ENCODE data around the gene GIPC3. TPM values are rescaled to one million over a fixed set of nuclear protein-coding genes. Genes with fewer than 3 reads are reported as not detected.
"Not testable (repeated sequence)": the region's sequence is repeated elsewhere in the genome, so short reads cannot be mapped to it uniquely, and the experiment has no call there.

Gene GIPC3
- total RNA-seq, 1 donor from 2014 or later = 0.31 TPM

DNA sequence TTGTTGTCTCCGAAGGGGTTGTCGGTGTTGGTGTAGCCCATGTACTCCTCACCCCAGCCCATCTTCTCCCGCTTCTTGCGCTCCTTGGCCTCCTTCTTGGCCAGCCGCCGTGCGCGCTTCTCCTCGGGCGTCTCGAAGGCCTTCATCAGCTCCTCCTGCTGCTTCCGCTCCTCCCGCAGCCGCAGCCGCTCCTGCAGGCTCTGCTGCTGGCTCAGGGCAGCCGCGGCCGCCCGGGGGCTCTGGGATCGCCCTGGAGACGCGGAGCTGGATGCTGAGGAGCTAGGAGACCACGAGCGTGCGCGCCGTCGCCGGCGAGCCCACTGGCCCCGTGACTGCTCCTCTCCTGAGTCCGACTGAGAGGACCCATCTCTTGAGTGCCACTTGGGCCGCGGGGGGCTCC lies 38.4 kb downstream of the GIPC3 start:
- no peak overlapping the region for H3K27ac Mint-ChIP-seq
- H3K4me3 Mint-ChIP-seq = peak overlapping the region; percentile 71
- DNase-seq (ENCODE audit: low spot score) = no peak
- no peaks in the 10 kb centered on the region for H3K9me3 Mint-ChIP-seq
- H3K27me3 Mint-ChIP-seq (ENCODE audit: insufficient read depth) = no peaks in the 10 kb centered on the region
- intact Hi-C loops (cut with micrococcal nuclease) = loop anchor here (10.0 kb wide), 1 partner anchor 1199 kb away; the partner anchor contains the start of gene TIMM13
- peaks cover 3% of the 10 kb centered on the region for H3K36me3 Mint-ChIP-seq (ENCODE audit: low read depth)
- H3K4me1 Mint-ChIP-seq (ENCODE audit: low read depth) = peaks cover 13% of the 10 kb centered on the region

DNA sequence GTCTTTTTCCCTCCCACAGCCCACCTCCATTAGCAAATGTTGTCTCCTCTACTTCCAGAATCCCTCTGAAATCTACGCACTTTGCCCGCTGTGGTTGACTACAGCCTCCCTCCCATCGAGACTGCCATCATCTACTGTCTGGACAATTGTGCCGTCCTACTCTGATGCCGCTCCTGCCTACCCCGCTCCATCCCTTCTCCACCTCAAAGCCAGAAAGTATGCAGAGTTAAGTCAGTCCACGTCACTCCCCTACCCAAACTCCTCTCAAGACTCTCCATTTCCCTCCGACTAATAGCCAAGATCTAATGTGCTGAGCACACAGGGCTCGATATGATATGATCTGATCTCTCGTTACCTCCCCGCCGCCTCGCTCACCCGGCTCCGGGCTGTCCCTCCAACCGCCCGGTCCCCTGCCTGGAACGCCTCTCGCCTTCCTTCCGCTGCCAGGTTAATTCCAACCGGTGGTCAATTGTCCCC lies 40.8 kb downstream of the GIPC3 start:
- intact Hi-C loops (cut with micrococcal nuclease) = loop anchor here (2.0 to 10.0 kb wide), 4 partner anchors 346 to 1201 kb away; partner anchors contain the start of genes DAPK3, NCLN, TIMM13 and TNFAIP8L1
- no peak for DNase-seq (ENCODE audit: low spot score)
- H3K27ac Mint-ChIP-seq = peak overlapping the region; percentile 69

DNA sequence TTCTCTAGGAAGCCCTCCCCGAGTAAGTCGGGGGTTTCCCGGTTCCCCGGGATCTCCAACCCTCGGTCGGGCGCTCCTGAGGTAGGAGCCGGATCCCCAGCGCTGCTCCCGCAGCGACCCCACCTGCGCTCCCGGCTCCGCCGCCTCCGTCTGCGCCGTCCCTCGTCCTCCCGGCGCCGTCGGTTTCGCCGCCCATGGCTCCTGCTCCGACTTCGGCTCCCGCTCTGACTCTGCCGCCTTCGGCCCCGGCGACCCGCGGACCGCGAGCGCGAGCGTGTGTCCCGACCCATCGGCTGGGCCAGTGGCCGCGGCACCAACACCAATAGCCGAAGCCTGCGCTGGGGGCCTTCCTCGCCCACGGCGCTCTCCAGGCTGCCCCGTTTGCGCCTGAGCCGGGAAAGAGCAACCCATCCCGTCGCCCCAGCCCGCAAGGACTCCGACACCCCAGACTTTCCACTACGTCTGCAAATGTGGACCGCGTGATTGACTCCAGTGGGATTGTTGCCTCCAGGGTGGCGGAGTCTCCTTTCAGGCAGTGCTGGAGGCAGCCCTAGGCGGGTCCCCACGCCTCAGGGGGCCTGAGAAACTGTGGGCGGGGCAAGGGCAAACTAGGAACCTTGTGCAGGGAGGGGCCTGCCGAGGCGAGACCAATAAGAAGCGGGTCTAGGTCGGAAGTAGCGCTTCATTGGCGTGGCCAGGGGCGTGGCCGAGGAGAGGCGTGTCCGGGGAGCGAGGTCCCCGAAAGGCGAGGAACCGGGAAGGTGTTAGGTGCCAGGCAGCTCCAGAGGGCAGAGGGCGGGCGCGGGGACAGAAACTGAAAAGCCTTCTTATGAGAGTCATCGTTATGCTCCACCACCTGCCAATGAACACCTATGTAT lies 41.4 kb downstream of the GIPC3 start, which contains the start of gene CACTIN:
CACTIN (minus strand) TSS at position 318 of the 878 bp plus-strand sequence; CDS start at position 290, 28 bp downstream.
- intact Hi-C loops (cut with micrococcal nuclease) = loop anchor here (1.0 to 10.0 kb wide), 9 partner anchors 54 to 1202 kb away; partner anchors contain the start of genes DAPK3, FZR1, HMG20B and MFSD12
- H3K4me3 Mint-ChIP-seq = peak within 1 kb of the TSS; percentile 89
- H3K9me3 Mint-ChIP-seq = no peaks in the 10 kb centered on the region
- peaks cover 1% of the 10 kb centered on the region for H3K36me3 Mint-ChIP-seq (ENCODE audit: low read depth)
- peaks cover 13% of the 10 kb centered on the region for H3K4me1 Mint-ChIP-seq (ENCODE audit: low read depth)
- peak; percentile 98 for DNase-seq (ENCODE audit: low spot score)
- H3K27ac Mint-ChIP-seq = peak within 1 kb of the TSS; percentile 97
- H3K27me3 Mint-ChIP-seq (ENCODE audit: insufficient read depth) = no peaks in the 10 kb centered on the region

More for the DNA sequence above, 40.8 kb downstream of the GIPC3 start:
- Mint-ChIP-seq H3K27me3 (ENCODE audit: insufficient read depth) (no peaks in the 10 kb centered on the region), H3K4me3 (peak overlapping the region; percentile 89), H3K9me3 (no peaks in the 10 kb centered on the region), H3K36me3 (ENCODE audit: low read depth) (peaks cover 3% of the 10 kb centered on the region), H3K4me1 (ENCODE audit: low read depth) (peaks cover 13% of the 10 kb centered on the region)

DNA sequence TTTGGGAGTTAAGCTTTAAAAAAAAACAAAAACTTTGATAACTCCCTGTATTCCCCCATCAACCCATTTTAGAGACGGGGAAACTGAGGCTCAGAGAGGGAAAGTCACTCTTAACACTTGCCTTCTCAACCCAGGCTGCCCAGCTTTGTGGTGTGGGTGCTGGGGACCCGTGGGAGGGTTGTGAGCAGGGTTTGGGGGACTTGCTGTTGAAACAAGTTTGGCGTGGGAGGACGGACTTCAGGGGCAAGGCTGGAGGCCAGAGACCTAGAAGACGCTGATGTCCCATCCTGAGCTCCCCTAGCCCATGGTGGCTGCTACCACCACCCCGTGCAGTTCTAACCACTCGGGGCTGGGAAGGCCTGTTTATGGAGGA lies 42.1 kb downstream of the GIPC3 start:
- H3K27me3 Mint-ChIP-seq (ENCODE audit: insufficient read depth) = no peaks in the 10 kb centered on the region
- H3K4me1 Mint-ChIP-seq (ENCODE audit: low read depth) = peaks cover 13% of the 10 kb centered on the region
- intact Hi-C loops (cut with micrococcal nuclease) = loop anchor here (1.0 to 10.0 kb wide), 9 partner anchors 55 to 1203 kb away; partner anchors contain the start of genes DAPK3, FZR1, HMG20B and MFSD12
- H3K9me3 Mint-ChIP-seq = no peaks in the 10 kb centered on the region
- H3K4me3 Mint-ChIP-seq = peak overlapping the region; percentile 89
- no peak overlapping the region for H3K27ac Mint-ChIP-seq
- H3K36me3 Mint-ChIP-seq (ENCODE audit: low read depth) = no peaks in the 10 kb centered on the region
- no peak for DNase-seq (ENCODE audit: low spot score)

DNA sequence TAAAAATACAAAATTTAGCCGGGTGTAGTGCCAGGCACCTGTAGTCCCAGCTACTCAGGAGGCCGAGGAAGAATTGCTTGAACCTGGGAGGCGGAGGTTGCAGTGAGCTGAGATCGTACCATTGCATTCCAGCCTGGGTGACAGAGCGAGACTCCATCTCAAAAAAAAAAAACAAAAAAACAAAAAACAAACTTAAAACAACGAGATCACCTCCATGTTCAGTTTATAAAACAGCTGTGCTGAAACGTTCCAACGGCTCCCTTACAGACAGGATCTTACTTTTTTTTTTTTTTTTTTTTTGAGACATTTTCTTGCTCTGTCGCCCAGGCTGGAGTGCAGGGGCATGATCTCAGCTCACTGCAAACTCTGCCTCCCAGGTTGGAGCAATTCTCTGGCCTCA lies 43.5 kb downstream of the GIPC3 start:
- not testable (repeated sequence) for DNase-seq (ENCODE audit: low spot score); H3K9me3 Mint-ChIP-seq; H3K27ac Mint-ChIP-seq; H3K36me3 Mint-ChIP-seq (ENCODE audit: low read depth); H3K27me3 Mint-ChIP-seq (ENCODE audit: insufficient read depth); H3K4me3 Mint-ChIP-seq
- peaks cover 13% of the 10 kb centered on the region for H3K4me1 Mint-ChIP-seq (ENCODE audit: low read depth)
- intact Hi-C loops (cut with micrococcal nuclease) = loop anchor here (5.0 to 10.0 kb wide), 2 partner anchors 344 to 1204 kb away; partner anchors contain the start of genes DAPK3 and TIMM13

DNA sequence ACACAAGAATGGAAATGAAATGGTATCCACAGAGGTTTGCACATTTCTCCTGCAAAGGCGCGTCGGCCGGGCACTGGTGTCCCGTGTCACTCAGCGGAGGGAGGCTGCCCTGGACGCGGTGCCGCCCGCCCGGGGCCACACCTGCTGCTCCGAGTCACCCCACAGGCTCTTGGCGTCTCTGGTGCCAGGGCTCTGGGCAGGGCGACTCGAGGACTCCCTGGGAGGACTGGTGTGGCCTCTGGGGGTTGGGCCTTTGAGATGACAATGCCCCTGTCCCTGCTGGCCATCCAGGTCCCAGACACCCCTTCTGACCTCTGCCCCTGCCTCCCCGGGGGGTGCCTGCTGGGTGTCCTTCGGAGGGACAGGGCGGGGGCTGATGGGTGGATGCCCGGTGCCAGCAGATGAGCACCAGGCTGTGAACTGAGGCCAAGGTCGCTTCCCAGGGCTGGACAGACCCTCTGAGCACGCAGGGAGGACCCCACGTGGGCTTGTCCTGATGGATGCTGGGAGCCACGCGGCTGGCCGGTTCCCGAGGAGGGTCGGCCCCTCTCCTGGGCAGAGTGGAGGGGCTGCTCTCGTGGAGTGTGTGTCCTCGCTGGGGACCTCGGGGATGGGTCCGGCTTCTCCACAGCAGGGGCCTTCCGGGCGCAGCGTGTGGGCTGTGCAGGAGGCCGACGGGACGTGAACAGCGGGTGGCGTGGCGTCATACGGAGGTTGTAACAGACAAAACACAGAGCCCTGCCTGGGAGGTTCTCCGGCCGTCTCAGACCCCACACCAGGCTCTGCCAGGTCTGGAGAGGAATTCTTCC lies 46.0 kb downstream of the GIPC3 start:
- Mint-ChIP-seq H3K27ac (no peak overlapping the region), H3K4me1 (ENCODE audit: low read depth) (peaks cover 8% of the 10 kb centered on the region), H3K27me3 (ENCODE audit: insufficient read depth) (no peaks in the 10 kb centered on the region), H3K9me3 (no peaks in the 10 kb centered on the region), H3K4me3 (no peak overlapping the region), H3K36me3 (ENCODE audit: low read depth) (no peaks in the 10 kb centered on the region)
- intact Hi-C loops (cut with micrococcal nuclease) = no loop called here
- no peak for DNase-seq (ENCODE audit: low spot score)

DNA sequence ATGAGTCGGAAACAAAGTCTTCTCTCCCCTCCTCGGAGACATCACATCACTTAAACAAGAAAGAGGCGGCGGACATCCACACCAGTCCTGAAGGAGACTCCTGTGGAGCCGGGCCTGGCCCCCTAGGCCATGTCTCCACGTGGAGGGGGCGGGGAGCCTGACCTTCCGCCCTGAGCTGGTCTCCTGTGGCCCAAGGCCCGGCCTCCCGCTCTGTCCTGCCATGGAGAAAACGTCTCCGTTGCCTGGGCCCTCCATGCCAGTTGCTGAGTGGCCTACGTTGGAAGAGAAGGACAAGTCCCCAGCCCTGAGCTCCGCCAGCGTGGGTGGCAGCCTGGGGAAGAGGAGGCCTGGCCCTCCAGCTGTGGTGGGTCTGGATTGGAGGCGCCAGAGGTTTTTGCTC lies 46.8 kb downstream of the GIPC3 start:
- Mint-ChIP-seq H3K36me3 (ENCODE audit: low read depth) (no peaks in the 10 kb centered on the region), H3K27ac (no peak overlapping the region), H3K4me1 (ENCODE audit: low read depth) (peaks cover 3% of the 10 kb centered on the region), H3K27me3 (ENCODE audit: insufficient read depth) (no peaks in the 10 kb centered on the region), H3K4me3 (no peak overlapping the region), H3K9me3 (no peaks in the 10 kb centered on the region)
- DNase-seq (ENCODE audit: low spot score) = no peak
- intact Hi-C loops (cut with micrococcal nuclease) = no loop called here

DNA sequence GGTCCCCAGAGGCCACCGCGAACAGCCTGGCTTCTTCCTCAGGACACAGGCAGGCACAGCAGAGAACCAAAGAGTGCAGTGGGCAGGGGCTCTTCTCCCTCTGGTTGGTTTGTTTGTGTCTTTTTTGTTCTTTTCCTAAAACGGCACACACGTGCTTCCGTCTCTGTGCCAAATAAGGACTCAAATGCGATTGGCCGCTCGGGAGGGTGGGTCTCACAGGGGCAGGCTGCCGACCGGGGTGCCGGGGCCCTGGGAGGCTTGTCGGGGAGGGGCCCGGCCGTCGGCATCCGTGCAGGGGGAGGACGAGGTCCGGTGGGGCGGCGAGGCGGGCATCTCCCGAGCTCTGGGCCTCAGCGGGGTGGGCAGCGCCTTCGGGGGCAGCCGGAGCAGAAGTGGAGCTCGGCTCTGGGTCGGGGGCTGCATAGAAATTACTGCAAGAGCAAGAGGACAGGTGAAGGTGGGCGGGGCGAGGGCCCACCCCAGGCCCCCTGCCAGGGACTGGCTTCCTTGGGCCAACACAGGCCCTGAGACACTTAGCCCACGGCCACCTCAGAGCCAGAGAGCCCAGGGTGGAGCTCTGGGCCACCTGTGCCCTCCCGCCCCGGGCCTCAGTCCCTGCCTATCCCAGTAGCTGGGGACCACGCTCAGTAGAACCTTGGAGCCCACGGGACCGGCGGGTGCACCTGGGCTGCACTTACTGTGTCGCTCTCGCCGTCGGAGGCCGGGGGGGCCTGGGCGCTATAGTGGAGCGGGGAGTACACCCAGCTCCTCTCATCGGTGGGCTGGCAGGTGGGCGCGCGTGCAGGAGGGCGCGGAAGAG lies 47.7 kb downstream of the GIPC3 start:
- Mint-ChIP-seq H3K9me3 (no peaks in the 10 kb centered on the region), H3K4me1 (ENCODE audit: low read depth) (no peaks in the 10 kb centered on the region), H3K36me3 (ENCODE audit: low read depth) (no peaks in the 10 kb centered on the region), H3K4me3 (no peak overlapping the region), H3K27me3 (ENCODE audit: insufficient read depth) (no peaks in the 10 kb centered on the region), H3K27ac (no peak overlapping the region)
- no peak for DNase-seq (ENCODE audit: low spot score)
- intact Hi-C loops (cut with micrococcal nuclease) = no loop called here

DNA sequence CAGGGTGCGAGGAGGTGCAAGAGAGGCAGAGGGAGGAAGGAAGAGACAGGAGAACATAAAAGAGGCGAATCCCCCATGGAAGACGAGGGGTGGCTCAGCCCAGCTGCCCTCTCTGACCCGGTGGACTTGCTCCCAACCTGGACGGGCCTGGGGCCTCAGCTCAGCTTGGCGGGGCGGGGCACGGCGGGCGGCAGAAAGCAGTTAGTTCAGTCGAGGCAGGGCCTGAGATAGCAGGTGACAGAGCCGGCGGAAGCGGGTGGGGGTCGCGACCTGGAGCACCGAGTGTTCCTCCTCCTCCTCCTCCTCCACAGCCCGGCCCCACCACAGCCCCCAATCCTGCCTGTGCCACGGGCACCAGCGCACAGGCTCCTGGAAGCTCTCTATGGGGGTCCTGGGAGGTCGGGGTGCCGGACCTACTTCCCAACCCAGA lies 48.3 kb downstream of the GIPC3 start:
- H3K4me1 Mint-ChIP-seq (ENCODE audit: low read depth) = no peaks in the 10 kb centered on the region
- H3K4me3 Mint-ChIP-seq = no peak overlapping the region
- H3K36me3 Mint-ChIP-seq (ENCODE audit: low read depth) = peaks cover 1% of the 10 kb centered on the region
- no peaks in the 10 kb centered on the region for H3K9me3 Mint-ChIP-seq
- no peak overlapping the region for H3K27ac Mint-ChIP-seq
- DNase-seq (ENCODE audit: low spot score) = no peak
- intact Hi-C loops (cut with micrococcal nuclease) = no loop called here
- H3K27me3 Mint-ChIP-seq (ENCODE audit: insufficient read depth) = no peaks in the 10 kb centered on the region

DNA sequence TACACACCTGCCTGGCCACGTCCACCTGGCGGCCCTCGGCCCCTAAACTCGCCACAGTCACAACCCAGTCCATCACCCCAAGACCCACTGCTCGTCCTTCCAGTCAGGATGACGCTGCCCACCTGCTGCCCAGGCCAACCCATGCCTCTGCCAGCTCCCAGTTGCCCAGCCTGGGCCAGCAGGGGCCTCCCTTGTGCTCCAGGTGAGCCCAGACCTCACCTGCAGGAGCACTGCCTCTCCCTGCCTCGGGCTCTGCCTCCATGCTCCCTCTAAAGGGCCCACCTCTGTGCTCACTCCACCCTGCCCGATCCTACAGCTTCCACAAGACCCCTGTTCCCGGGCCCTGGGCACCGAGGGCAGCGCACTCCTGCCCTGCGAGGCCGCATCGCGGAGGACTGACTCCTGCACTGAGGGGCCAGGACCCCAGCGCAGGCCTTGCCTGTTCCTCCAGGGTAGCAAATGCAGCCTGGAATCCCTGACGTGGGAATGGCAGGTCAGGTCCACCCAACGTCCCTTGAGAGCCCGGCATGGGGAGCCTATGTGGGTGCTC lies 49.3 kb downstream of the GIPC3 start:
- intact Hi-C loops (cut with micrococcal nuclease) = no loop called here
- no peak for DNase-seq (ENCODE audit: low spot score)
- peaks cover 5% of the 10 kb centered on the region for H3K36me3 Mint-ChIP-seq (ENCODE audit: low read depth)
- no peaks in the 10 kb centered on the region for H3K27me3 Mint-ChIP-seq (ENCODE audit: insufficient read depth)
- no peak overlapping the region for H3K4me3 Mint-ChIP-seq
- H3K9me3 Mint-ChIP-seq = no peaks in the 10 kb centered on the region
- no peaks in the 10 kb centered on the region for H3K4me1 Mint-ChIP-seq (ENCODE audit: low read depth)
- peak overlapping the region; percentile 58 for H3K27ac Mint-ChIP-seq

DNA sequence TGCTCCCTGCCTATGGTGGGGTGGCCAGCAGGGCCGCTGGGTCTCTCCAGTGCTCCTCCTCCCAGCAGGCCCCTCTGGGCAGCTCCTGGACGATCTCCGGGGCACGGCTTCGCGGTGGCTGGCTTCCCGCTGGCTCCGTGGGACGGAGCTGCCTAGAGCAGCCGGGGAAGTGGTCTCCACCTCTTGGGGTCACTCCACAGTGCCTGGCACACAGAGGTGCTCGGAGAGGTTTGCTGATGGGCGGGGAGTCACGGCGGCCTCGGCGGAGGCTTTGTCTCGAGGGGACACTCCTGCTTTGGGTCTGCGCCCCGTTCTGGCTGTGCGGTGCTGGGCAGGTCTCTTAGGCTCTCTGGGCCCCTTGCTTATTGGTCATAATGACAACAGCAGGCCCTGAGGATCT lies 51.2 kb downstream of the GIPC3 start:
- H3K27me3 Mint-ChIP-seq (ENCODE audit: insufficient read depth) = no peaks in the 10 kb centered on the region
- H3K4me1 Mint-ChIP-seq (ENCODE audit: low read depth) = no peaks in the 10 kb centered on the region
- H3K27ac Mint-ChIP-seq = no peak overlapping the region
- intact Hi-C loops (cut with micrococcal nuclease) = no loop called here
- no peaks in the 10 kb centered on the region for H3K9me3 Mint-ChIP-seq
- no peak overlapping the region for H3K4me3 Mint-ChIP-seq
- peaks cover 5% of the 10 kb centered on the region for H3K36me3 Mint-ChIP-seq (ENCODE audit: low read depth)
- DNase-seq (ENCODE audit: low spot score) = no peak

DNA sequence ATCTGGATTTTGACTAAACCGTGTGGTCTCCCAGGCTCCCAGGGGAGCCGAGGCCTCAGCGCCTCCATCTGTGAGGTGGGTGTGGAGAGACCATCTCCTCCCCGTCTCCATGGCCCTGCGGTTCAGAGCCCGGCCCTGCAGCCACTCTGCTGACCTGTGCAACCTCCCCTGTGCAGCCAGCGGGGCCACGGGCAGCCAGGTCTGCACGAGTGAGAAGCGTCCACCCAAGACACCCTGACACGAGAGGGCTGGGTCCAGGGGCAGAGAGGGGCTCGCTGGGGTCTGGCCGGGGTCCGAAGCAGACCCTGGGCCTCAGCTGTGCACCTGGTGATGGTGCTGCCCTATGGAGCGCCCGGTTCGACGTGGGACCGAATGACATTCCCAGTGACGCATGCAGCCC lies 51.7 kb downstream of the GIPC3 start:
- intact Hi-C loops (cut with micrococcal nuclease) = no loop called here
- Mint-ChIP-seq H3K4me1 (ENCODE audit: low read depth) (no peaks in the 10 kb centered on the region), H3K9me3 (no peaks in the 10 kb centered on the region), H3K27ac (no peak overlapping the region), H3K4me3 (no peak overlapping the region), H3K27me3 (ENCODE audit: insufficient read depth) (no peaks in the 10 kb centered on the region), H3K36me3 (ENCODE audit: low read depth) (peaks cover 5% of the 10 kb centered on the region)
- DNase-seq (ENCODE audit: low spot score) = no peak
